ENCODE measurements around the gene DGKB. TPM values are rescaled to one million over a fixed set of nuclear protein-coding genes. Genes with fewer than 3 reads are reported as not detected.

Gene DGKB
- total RNA-seq, 1 donor, result 0.36 TPM

DNA sequence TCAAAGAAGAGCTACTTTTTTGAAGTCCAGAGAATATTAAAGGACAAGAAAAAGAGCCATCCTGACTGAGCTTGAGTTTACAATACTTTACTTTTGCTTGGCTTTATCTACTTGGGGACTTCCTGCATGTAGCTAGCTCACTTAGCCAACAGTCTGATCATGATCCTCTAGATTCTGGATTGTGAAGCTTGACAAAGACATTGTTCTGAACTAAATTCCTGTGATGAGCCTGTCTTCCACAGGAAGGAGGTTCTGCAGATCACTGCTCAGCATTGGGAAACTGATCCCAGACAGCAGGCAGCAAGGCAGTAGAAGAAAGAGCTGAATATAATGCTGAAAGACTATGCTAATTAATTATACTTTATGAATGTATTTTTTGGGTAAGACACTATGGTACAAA, 296.4 kb downstream of the DGKB start:
- TF ChIP-seq, protein P1, sequence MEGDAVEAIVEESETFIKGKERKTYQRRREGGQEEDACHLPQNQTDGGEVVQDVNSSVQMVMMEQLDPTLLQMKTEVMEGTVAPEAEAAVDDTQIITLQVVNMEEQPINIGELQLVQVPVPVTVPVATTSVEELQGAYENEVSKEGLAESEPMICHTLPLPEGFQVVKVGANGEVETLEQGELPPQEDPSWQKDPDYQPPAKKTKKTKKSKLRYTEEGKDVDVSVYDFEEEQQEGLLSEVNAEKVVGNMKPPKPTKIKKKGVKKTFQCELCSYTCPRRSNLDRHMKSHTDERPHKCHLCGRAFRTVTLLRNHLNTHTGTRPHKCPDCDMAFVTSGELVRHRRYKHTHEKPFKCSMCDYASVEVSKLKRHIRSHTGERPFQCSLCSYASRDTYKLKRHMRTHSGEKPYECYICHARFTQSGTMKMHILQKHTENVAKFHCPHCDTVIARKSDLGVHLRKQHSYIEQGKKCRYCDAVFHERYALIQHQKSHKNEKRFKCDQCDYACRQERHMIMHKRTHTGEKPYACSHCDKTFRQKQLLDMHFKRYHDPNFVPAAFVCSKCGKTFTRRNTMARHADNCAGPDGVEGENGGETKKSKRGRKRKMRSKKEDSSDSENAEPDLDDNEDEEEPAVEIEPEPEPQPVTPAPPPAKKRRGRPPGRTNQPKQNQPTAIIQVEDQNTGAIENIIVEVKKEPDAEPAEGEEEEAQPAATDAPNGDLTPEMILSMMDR (IDR thresholded peaks at IDR 0.05; ENCODE audit: insufficient read depth, low read length), result no peak
- no peak overlapping the region for H3K4me3 ChIP-seq (ENCODE audit: low read depth, low read length)
- peak; percentile 34 for DNase-seq (ENCODE audit: low read depth)

DNA sequence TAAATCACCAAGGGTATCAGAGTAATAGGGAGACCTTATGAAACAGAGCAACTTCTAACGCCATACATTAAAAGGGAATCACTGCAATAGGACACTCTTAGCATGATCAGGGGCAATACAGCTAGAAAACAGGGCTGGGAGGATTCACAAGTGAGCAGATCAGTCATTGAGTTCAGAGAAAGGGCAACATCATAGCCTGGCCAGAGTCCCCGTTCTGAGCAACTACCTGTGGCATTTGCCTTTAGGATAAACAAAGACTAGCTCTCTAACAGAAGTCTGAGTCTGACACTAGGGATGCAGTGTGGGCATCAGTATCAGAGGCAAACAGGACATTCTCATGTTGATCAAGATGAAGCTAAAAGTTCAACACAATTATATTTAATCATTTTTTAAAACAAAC, 297.9 kb downstream of the DGKB start:
- TF ChIP-seq, protein P1 (IDR thresholded peaks at IDR 0.05; ENCODE audit: insufficient read depth, low read length), result no peak
- H3K4me3 ChIP-seq (ENCODE audit: low read depth, low read length), result no peak overlapping the region
- peak; percentile 10 for DNase-seq (ENCODE audit: low read depth)

DNA sequence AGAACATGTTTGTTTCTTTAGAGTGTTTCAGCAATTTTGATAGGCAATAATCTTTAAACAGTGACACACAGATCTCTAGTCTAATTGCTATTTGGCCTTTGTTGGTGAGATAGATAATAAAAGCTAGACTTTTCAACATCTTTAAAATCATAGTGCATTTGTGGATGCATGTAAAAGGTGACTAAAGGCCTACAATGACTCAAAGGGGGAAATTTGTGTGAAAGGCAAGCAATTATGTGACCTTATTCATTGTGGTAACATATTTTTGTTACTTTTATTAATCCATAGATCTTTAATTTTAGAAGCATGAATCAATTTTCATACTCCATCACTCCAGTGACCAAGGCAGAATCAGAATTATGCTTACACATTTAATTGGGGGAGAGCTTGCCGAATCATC, 299.7 kb downstream of the DGKB start:
- DNase-seq (ENCODE audit: low read depth), result no peak
- no peak overlapping the region for H3K4me3 ChIP-seq (ENCODE audit: low read depth, low read length)
- TF ChIP-seq, protein P1 (IDR thresholded peaks at IDR 0.05; ENCODE audit: insufficient read depth, low read length), result no peak

DNA sequence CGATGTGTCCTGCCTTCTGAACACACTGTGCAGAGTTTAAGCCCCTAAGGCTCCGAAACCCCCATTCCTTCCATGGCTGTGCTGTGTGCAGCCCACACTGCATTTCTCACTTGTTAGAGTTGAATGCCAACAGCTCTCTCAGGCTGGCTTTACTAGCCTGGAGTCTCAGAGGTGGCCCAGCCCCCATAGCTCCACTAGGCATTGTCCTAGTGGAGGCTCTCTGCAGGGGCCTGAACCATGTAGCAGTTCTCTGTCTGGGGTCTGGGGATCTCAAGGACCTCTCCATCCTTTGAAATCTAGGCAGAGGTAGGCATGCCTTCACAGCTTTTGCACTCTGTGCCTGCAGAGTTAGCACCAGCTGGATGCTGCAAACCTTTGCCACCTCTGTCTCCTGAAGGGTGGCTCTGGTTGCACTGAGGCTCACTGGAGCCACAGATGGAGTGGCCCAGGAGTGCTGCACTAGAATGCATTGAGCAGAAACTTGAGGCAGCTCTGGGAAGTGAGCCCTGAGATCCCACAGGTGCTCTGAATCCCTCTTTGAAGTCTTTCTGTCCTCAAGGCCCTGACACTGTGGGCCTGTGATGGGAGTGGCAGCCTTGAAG, 301.7 kb downstream of the DGKB start:
- no peak overlapping the region for H3K4me3 ChIP-seq (ENCODE audit: low read depth, low read length)
- TF ChIP-seq, protein P1 (IDR thresholded peaks at IDR 0.05; ENCODE audit: insufficient read depth, low read length), result no peak
- no peak for DNase-seq (ENCODE audit: low read depth)

DNA sequence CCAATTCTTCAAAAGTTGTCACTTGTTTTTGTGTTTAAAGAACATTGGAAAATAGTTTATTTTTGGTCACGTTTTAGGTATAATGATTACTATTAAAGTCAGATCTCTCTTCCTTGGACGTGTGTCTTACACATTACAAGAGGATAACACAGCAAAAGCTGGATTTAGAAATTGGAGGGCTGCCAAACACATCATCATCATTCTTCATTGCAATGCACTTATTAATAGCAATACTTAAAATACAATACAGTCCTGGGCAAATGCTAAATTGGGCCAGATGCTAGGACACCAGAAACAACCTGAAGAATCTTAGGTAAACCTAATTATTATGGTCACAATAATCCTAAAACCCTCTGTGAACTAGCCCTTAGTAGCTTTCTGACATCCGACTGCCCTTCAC, 303.6 kb downstream of the DGKB start:
- no peak overlapping the region for H3K4me3 ChIP-seq (ENCODE audit: low read depth, low read length)
- peak; percentile 36 for DNase-seq (ENCODE audit: low read depth)
- TF ChIP-seq, protein P1 (IDR thresholded peaks at IDR 0.05; ENCODE audit: insufficient read depth, low read length), result no peak

DNA sequence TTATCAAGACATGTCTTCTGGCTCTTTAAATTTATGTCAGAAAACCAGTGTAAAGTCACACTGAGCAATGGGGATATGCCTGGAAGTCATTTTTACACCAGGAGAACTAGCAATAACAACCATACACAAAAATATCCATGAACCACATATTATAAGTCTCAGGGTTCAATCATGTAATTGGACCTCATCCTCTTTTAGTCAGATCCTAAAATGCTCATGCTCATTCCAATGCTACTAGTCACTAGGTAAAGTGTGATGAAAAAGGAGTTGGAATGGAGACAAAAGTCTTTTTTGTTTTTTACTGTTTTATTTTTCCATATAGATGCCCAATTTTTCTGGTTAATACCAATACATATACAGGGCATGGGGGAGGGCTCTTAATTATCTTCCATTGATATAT, 306.1 kb downstream of the DGKB start:
- H3K4me3 ChIP-seq (ENCODE audit: low read depth, low read length), result no peak overlapping the region
- TF ChIP-seq, protein P1 (IDR thresholded peaks at IDR 0.05; ENCODE audit: insufficient read depth, low read length), result no peak
- DNase-seq (ENCODE audit: low read depth), result peak; percentile 30

DNA sequence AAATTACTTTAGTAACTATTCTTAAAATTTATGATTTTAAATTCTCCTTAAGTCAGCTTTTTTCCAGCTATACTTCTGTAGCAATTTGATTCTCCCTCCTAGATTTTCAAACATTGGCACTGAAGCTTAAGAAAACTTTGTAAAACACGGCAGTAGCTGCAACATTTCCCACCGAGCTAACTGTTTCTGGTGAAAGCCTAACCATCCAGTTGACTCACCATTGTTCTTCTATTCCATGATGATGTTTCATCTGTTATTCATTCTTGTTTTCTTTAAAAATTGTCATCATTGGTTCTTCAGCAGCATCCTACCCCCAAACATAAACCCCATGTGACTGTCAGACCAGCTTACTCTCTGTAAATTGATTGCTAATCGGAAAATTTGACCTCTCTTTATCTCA, 312.3 kb downstream of the DGKB start:
- no peak for DNase-seq (ENCODE audit: low read depth)
- TF ChIP-seq, protein P1 (IDR thresholded peaks at IDR 0.05; ENCODE audit: insufficient read depth, low read length), result no peak
- H3K4me3 ChIP-seq (ENCODE audit: low read depth, low read length), result no peak overlapping the region

All from fibroblast of the aortic adventitia (primary cell).